ENCODE data around the gene ERICH2. TPM values are rescaled to one million over a fixed set of nuclear protein-coding genes. Genes with fewer than 3 reads are reported as not detected.

ERICH2 gene
- polyA plus RNA-seq, 3 donors = not detected

DNA sequence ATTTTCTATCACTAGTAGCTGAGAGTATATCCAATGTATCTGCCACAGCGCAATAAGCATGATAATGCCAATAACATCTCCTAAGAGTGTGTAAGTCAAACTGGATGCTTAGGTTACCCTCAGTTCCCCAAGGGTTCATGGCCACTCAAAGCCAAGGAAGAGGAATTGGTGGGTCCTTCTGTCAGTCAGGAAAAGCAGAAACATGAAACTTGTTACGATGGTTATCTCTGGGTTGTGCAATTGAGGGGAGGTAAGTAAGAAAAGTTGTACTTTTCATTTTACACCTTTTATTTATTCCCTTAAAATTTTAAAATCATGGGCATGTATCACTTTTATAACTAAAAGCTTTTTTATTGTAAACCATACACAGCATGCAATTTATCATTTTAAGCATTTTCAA lies 36.4 kb downstream of the ERICH2 start:
- H3K36me3 ChIP-seq (replicated peaks in 1 of 2; ENCODE audit: control insufficient read depth in 1 of 2, insufficient read depth in 2 of 2, low read length in 2 of 2) = no peaks in the 10 kb centered on the region
- H3K27ac Mint-ChIP-seq = no peak overlapping the region
- no peak overlapping the region for H2AFZ ChIP-seq (ENCODE audit: insufficient read depth, low read depth, low read length, poor library complexity, severe bottlenecking)
- TF ChIP-seq, protein P1, sequence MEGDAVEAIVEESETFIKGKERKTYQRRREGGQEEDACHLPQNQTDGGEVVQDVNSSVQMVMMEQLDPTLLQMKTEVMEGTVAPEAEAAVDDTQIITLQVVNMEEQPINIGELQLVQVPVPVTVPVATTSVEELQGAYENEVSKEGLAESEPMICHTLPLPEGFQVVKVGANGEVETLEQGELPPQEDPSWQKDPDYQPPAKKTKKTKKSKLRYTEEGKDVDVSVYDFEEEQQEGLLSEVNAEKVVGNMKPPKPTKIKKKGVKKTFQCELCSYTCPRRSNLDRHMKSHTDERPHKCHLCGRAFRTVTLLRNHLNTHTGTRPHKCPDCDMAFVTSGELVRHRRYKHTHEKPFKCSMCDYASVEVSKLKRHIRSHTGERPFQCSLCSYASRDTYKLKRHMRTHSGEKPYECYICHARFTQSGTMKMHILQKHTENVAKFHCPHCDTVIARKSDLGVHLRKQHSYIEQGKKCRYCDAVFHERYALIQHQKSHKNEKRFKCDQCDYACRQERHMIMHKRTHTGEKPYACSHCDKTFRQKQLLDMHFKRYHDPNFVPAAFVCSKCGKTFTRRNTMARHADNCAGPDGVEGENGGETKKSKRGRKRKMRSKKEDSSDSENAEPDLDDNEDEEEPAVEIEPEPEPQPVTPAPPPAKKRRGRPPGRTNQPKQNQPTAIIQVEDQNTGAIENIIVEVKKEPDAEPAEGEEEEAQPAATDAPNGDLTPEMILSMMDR (IDR thresholded peaks at IDR 0.05) = no peak
- no peaks in the 10 kb centered on the region for H4K20me1 ChIP-seq (ENCODE audit: insufficient read depth, low read length)
- intact Hi-C loops (cut with micrococcal nuclease) = no loop called here
- no peak overlapping the region for H3K4me3 Mint-ChIP-seq
- H3K27me3 Mint-ChIP-seq (ENCODE audit: low read depth in 3 of 3) = peaks cover 10 to 29% (median 11%) of the 10 kb centered on the region in 3 donors
- no peaks in the 10 kb centered on the region for H3K9me3 ChIP-seq (replicated peaks in 1 of 2; ENCODE audit: control insufficient read depth in 1 of 2, insufficient read depth in 1 of 2, low read length in 2 of 2)
- no peaks in the 10 kb centered on the region for H3K4me1 Mint-ChIP-seq
- H3K4me3 ChIP-seq (replicated peaks in 1 of 3; ENCODE audit: low read depth in 2 of 3, low read length in 3 of 3) = no peak overlapping the region
- DNase-seq = no peak
- H3K9me3 Mint-ChIP-seq = no peaks in the 10 kb centered on the region
- no CpG with 5 or more reads among the region's 2 CpGs for WGBS (ENCODE audit: insufficient coverage)
- no peak overlapping the region for H3K9ac ChIP-seq (ENCODE audit: insufficient read depth, low read length, poor library complexity, severe bottlenecking)
- no peaks in the 10 kb centered on the region for H3K4me1 ChIP-seq (ENCODE audit: control insufficient read depth in 1 of 2, insufficient read depth in 2 of 2, low read length in 2 of 2)
- H3K36me3 Mint-ChIP-seq = no peaks in the 10 kb centered on the region
- H3K27me3 ChIP-seq (ENCODE audit: control insufficient read depth in 2 of 2, insufficient read depth in 2 of 2, low read length in 2 of 2) = peaks cover 0 to 9% of the 10 kb centered on the region in 2 donors
- H3K27ac ChIP-seq (ENCODE audit: low read depth in 1 of 2, low read length in 2 of 2) = no peak overlapping the region
- H3K79me2 ChIP-seq (ENCODE audit: insufficient read depth, low read length) = no peaks in the 10 kb centered on the region
- H3K4me2 ChIP-seq (replicated peaks; ENCODE audit: extremely low read depth, low read length, poor library complexity, severe bottlenecking) = no peak overlapping the region

DNA sequence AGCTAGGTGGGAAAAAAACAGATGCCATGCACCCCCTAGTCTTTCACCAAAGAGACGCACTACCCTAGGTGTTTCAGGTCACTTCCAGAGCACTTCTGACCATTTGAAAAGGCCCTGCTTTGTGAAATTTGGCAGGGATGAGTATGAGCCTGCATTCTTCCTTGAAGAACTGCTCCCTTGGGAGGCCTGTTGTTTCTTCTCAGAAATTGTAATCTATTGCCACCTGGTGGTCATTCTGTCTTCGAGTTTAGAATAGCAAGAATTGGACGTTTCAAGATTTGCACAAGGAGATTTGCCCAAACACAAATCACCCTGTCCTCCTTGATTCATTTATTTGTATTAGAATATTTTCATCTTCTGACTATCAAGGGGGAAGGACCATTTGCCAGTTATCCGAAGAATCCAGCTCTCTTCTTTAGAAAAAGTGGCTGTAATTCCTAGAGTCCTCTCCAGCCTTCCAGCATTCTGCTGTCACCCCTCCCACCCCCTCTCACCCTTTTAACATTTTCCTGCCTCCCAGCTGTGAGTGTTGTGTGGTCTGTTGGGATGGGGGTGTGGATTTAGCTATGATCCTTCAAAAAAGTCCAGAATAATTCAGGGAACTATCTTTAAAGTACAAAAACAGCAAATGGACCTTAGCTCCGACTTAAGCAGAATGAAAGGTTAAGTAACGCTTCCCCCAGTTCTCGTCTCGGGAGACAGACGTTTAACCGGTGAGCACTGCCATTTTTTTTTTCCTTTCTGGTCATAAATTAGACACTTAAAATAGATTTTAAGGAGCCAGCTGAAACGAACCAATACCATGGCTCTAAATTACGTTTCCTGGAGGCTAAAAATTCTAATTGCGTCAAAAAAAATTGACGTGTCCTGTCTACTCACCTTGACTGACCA lies 42.8 kb downstream of the ERICH2 start:
- WGBS (ENCODE audit: insufficient coverage) = 7% methylated on average over 11 of the region's 14 CpGs
- Mint-ChIP-seq H3K4me3 (peak overlapping the region in 1 of 2 donors; percentile 86), H3K36me3 (peaks cover 0 to 11% of the 10 kb centered on the region in 2 donors), H3K4me1 (peaks cover 33% of the 10 kb centered on the region), H3K27me3 (ENCODE audit: low read depth in 3 of 3) (peaks cover 62 to 82% (median 64%) of the 10 kb centered on the region in 3 donors), H3K27ac (no peak overlapping the region), H3K9me3 (peaks cover 0 to 26% (median 11%) of the 10 kb centered on the region in 7 donors)
- Histone ChIP-seq H2AFZ (ENCODE audit: insufficient read depth, low read depth, low read length, poor library complexity, severe bottlenecking) (no peak overlapping the region), H3K4me3 (replicated peaks in 1 of 3; ENCODE audit: low read depth in 2 of 3, low read length in 3 of 3) (no peak overlapping the region), H3K27me3 (ENCODE audit: control insufficient read depth in 2 of 2, insufficient read depth in 2 of 2, low read length in 2 of 2) (peaks cover 47 to 63% of the 10 kb centered on the region in 2 donors), H3K79me2 (ENCODE audit: insufficient read depth, low read length) (no peaks in the 10 kb centered on the region), H4K20me1 (ENCODE audit: insufficient read depth, low read length) (no peaks in the 10 kb centered on the region), H3K27ac (ENCODE audit: low read depth in 1 of 2, low read length in 2 of 2) (no peak overlapping the region), H3K4me1 (ENCODE audit: control insufficient read depth in 1 of 2, insufficient read depth in 2 of 2, low read length in 2 of 2) (peaks cover 24 to 27% of the 10 kb centered on the region in 2 donors), H3K4me2 (replicated peaks; ENCODE audit: extremely low read depth, low read length, poor library complexity, severe bottlenecking) (no peak overlapping the region), H3K9ac (ENCODE audit: insufficient read depth, low read length, poor library complexity, severe bottlenecking) (no peak overlapping the region), H3K36me3 (replicated peaks in 1 of 2; ENCODE audit: control insufficient read depth in 1 of 2, insufficient read depth in 2 of 2, low read length in 2 of 2) (no peaks in the 10 kb centered on the region), H3K9me3 (replicated peaks in 1 of 2; ENCODE audit: control insufficient read depth in 1 of 2, insufficient read depth in 1 of 2, low read length in 2 of 2) (peaks cover 0 to 25% of the 10 kb centered on the region in 2 donors)
- DNase-seq = peak; percentile 31 to 60 (median 53)
- TF ChIP-seq, protein P1 (IDR thresholded peaks at IDR 0.05) = peak; percentile 75
- intact Hi-C loops (cut with micrococcal nuclease) = loop anchor here (5.0 to 10.0 kb wide), 2 partner anchors 408 to 581 kb away; no protein-coding TSS in a partner anchor

Data from CD14-positive monocyte (primary cell).